Right lung (tissue), 10 donors: ENCODE measurements around the gene FUNDC1. TPM values are rescaled to one million over a fixed set of nuclear protein-coding genes. Genes with fewer than 3 reads are reported as not detected.
A peak's percentile ranks its signal among the peaks of the same experiment; 100 is the strongest.
"Not testable (repeated sequence)": the region's sequence is repeated elsewhere in the genome, so short reads cannot be mapped to it uniquely, and the experiment has no call there.

Experiments used
- DNase-seq, 2 donors: peaks; one replicate each; pipeline ENCODE4 v3.0.0-alpha.2; 2013
- long read RNA-seq, 8 donors: transcript quantifications; one replicate each; lab custom pipeline, GENCODE V29; 2026
- polyA plus RNA-seq, 5 donors: library from polyadenylated mRNA; unstranded; fragments of 120-200 nt; gene quantifications; one replicate each; pipeline versions ENCODE4 v1.2.1 to v1.2.3, GENCODE V29; 2013; ENCODE audit warnings: inconsistent platforms in 1 of 5, low replicate concordance in 1 of 5; ENCODE audit not compliant: insufficient read length in 5 of 5, insufficient read depth in 1 of 5

Gene FUNDC1
- polyA plus RNA-seq = 10 to 100 TPM; 23.5 to 34.9 (median 23.6) TPM
- long read RNA-seq, donor 1, transcript FUNDC1-201 (5 exons, 1,196 nt) = major isoform, 19 of 22 reads
- long read RNA-seq, donor 1, partial matches to known transcripts = 0 of 22 reads
- long read RNA-seq, donor 1, other reads (novel, unspliced or antisense) = 0 of 22 reads
- long read RNA-seq, donor 2, transcript FUNDC1-201 (5 exons, 1,196 nt) = major isoform, 9 of 13 reads
- long read RNA-seq, donor 2, partial matches to known transcripts = 0 of 13 reads
- long read RNA-seq, donor 2, other reads (novel, unspliced or antisense) = 0 of 13 reads
- long read RNA-seq, donor 3, transcript FUNDC1-201 (5 exons, 1,196 nt) = major isoform, 13 of 16 reads
- long read RNA-seq, donor 3, partial matches to known transcripts = 0 of 16 reads
- long read RNA-seq, donor 3, other reads (novel, unspliced or antisense) = 0 of 16 reads
- long read RNA-seq, donor 4, transcript FUNDC1-201 (5 exons, 1,196 nt) = major isoform, 8 of 11 reads
- long read RNA-seq, donor 4, partial matches to known transcripts = 0 of 11 reads
- long read RNA-seq, donor 4, other reads (novel, unspliced or antisense) = 0 of 11 reads
- long read RNA-seq, donor 5, transcript FUNDC1-201 (5 exons, 1,196 nt) = major isoform, 13 of 24 reads
- long read RNA-seq, donor 5, transcript FUNDC1-202 (4 exons, 1,069 nt) = minor isoform, 5 of 24 reads
- long read RNA-seq, donor 5, partial matches to known transcripts = 6 of 24 reads
- long read RNA-seq, donor 5, other reads (novel, unspliced or antisense) = 0 of 24 reads
- long read RNA-seq, donor 6, transcript FUNDC1-201 (5 exons, 1,196 nt) = major isoform, 22 of 26 reads
- long read RNA-seq, donor 6, partial matches to known transcripts = 0 of 26 reads
- long read RNA-seq, donor 6, other reads (novel, unspliced or antisense) = 0 of 26 reads
- long read RNA-seq, donor 7, partial matches to known transcripts = 0 of 3 reads
- long read RNA-seq, donor 7, other reads (novel, unspliced or antisense) = 0 of 3 reads
- long read RNA-seq, donor 8, partial matches to known transcripts = 0 of 6 reads
- long read RNA-seq, donor 8, other reads (novel, unspliced or antisense) = 0 of 6 reads

- peak; percentile 95 to 97 for DNase-seq
Observed at GRCh38 chrX:44542567-44543325, at the start of gene FUNDC1. TSS of gene FUNDC1 (minus strand) at chrX:44542859. CDS start at chrX:44542832, 27 bp downstream.

GRCh38 chrX:44585866-44586265 lies 43.2 kb upstream of the FUNDC1 start:
- DNase-seq = no peak

- no peak for DNase-seq
Observed at GRCh38 chrX:44580466-44580865, 37.8 kb upstream of the FUNDC1 start.

- DNase-seq = no peak
Observed at GRCh38 chrX:44572340-44572938, 29.8 kb upstream of the FUNDC1 start.

GRCh38 chrX:44570522-44570921 lies 27.9 kb upstream of the FUNDC1 start:
- DNase-seq = no peak

- DNase-seq = no peak
Observed at GRCh38 chrX:44569122-44569521, 26.5 kb upstream of the FUNDC1 start.

GRCh38 chrX:44568196-44568595 lies 25.5 kb upstream of the FUNDC1 start:
- no peak for DNase-seq

GRCh38 chrX:44561896-44562295 lies 19.2 kb upstream of the FUNDC1 start:
- not testable (repeated sequence) for DNase-seq

GRCh38 chrX:44550563-44550962 lies 7.9 kb upstream of the FUNDC1 start:
- no peak for DNase-seq

- DNase-seq = not testable (repeated sequence)
Observed at GRCh38 chrX:44545454-44545853, 2.8 kb upstream of the FUNDC1 start.

- DNase-seq = no peak
Observed at GRCh38 chrX:44544036-44544435, 1.4 kb upstream of the FUNDC1 start.

GRCh38 chrX:44536198-44536597 lies 6.5 kb downstream of the FUNDC1 start:
- DNase-seq = no peak

- DNase-seq = no peak
Observed at GRCh38 chrX:44529310-44529709, 13.3 kb downstream of the FUNDC1 start.

- DNase-seq = no peak
Observed at GRCh38 chrX:44514272-44514671, 28.4 kb downstream of the FUNDC1 start.

- DNase-seq = no peak
Observed at GRCh38 chrX:44507292-44507691, 35.4 kb downstream of the FUNDC1 start.

- no peak for DNase-seq
Observed at GRCh38 chrX:44506678-44507077, 36.0 kb downstream of the FUNDC1 start.

GRCh38 chrX:44503560-44503959 lies 39.1 kb downstream of the FUNDC1 start:
- no peak for DNase-seq

GRCh38 chrX:44495091-44495490 lies 47.6 kb downstream of the FUNDC1 start:
- no peak for DNase-seq

GRCh38 chrX:44494357-44494756 lies 48.3 kb downstream of the FUNDC1 start:
- DNase-seq = no peak

GRCh38 chrX:44489515-44489914 lies 53.1 kb downstream of the FUNDC1 start:
- no peak for DNase-seq

- DNase-seq = no peak
Observed at GRCh38 chrX:44484607-44485146, 58.0 kb downstream of the FUNDC1 start.
